Tibial nerve (tissue), 4 donors: ENCODE data around the gene ITGB6. TPM values are rescaled to one million over a fixed set of nuclear protein-coding genes. Genes with fewer than 3 reads are reported as not detected.

Experiments used
- DNase-seq, 2 donors: peaks; one replicate each; pipeline ENCODE4 v3.0.0-alpha.2; 2019; ENCODE audit warnings: low spot score in 2 of 2
- H3K27ac ChIP-seq, 4 donors: fragments of 200-600 bp; sonication (generic) in 3 of 4; one replicate each; pipeline ENCODE4 v1.5.1; 2017 to 2019; ENCODE audit warnings: mild to moderate bottlenecking in 1 of 4
- H3K27me3 ChIP-seq, 2 donors: fragments of 200-600 bp; sonication (generic) in 1 of 2; one replicate each; pipeline versions ENCODE4 v1.5.1 to v1.6.0; 2017 to 2019
- H3K36me3 ChIP-seq, 3 donors: fragments of 200-600 bp; sonication (generic); one replicate each; pipeline ENCODE4 v1.5.1; 2018 to 2019
- H3K4me1 ChIP-seq, 4 donors: fragments of 200-600 bp; sonication (generic) in 3 of 4; one replicate each; pipeline ENCODE4 v1.5.1; 2017 to 2019
- H3K4me3 ChIP-seq, 4 donors: fragments of 200-600 bp; sonication (generic) in 3 of 4; one replicate each; pipeline ENCODE4 v1.5.1; 2017 to 2019; ENCODE audit warnings: mild to moderate bottlenecking in 1 of 4, moderate library complexity in 1 of 4
- H3K9me3 ChIP-seq, 4 donors: fragments of 200-600 bp; sonication (generic) in 3 of 4; one replicate each; pipeline ENCODE4 v1.5.1; 2017 to 2019
- CTCF ChIP-seq, 5 experiments: fragments of 200-600 bp in 3 of 5; fragments of 450-650 bp in 2 of 5; sonication (generic) in 3 of 5; IDR thresholded peaks; one replicate each; pipeline ENCODE4 v1.5.1; 2016 to 2019; ENCODE audit warnings: antibody characterized with exemption in 5 of 5, mild to moderate bottlenecking in 3 of 5, moderate library complexity in 2 of 5
- EP300 ChIP-seq, 2 donors: sonication (generic); formaldehyde crosslinking; IDR thresholded peaks; one replicate each; pipeline ENCODE4 v1.6.1; 2017; ENCODE audit warnings: antibody characterized with exemption in 2 of 2, mild to moderate bottlenecking in 1 of 2
- POLR2A ChIP-seq, 2 donors: fragments of 450-650 bp; IDR thresholded peaks; one replicate each; pipeline ENCODE4 v1.6.1; 2017; ENCODE audit warnings: antibody characterized with exemption in 2 of 2, mild to moderate bottlenecking in 2 of 2, moderate library complexity in 2 of 2
- WGBS, 2 donors: methylation state at CpG; one replicate each; pipeline ENCODE4 v1.1.5; 2018; 5-methylcytosine and 5-hydroxymethylcytosine counted together
- total RNA-seq, 4 donors: library from RNA; depleted of rRNA; stranded (reverse); fragments of >200 nt; gene quantifications; one replicate each; pipeline ENCODE4 v1.1.0, GENCODE V29; 2016

The ITGB6 gene
- total RNA-seq, 4 donors from 2014 or later: not detected

- no peak for TF ChIP-seq EP300 (IDR thresholded peaks at IDR 0.05)
- no peak for TF ChIP-seq CTCF (IDR thresholded peaks at IDR 0.05)
- no peak for TF ChIP-seq POLR2A (IDR thresholded peaks at IDR 0.05)
- peak overlapping the region in 2 of 4 donors; percentile 80 to 89 for H3K27ac ChIP-seq
Measured at GRCh38 chr2:160209516-160209856, 9.4 kb upstream of the ITGB6 start.

GRCh38 chr2:160208655-160209515 lies 8.8 kb upstream of the ITGB6 start:
- Histone ChIP-seq H3K9me3 (no peaks in the 10 kb centered on the region), H3K36me3 (no peaks in the 10 kb centered on the region), H3K27me3 (no peaks in the 10 kb centered on the region), H3K4me3 (no peak overlapping the region), H3K4me1 (peaks cover 0 to 33% (median 14%) of the 10 kb centered on the region in 4 donors), H3K27ac (peak overlapping the region; percentile 33 to 89 (median 76))
- no peak for TF ChIP-seq EP300 (IDR thresholded peaks at IDR 0.05)
- no peak for TF ChIP-seq CTCF (IDR thresholded peaks at IDR 0.05)
- TF ChIP-seq POLR2A (IDR thresholded peaks at IDR 0.05): no peak
- 80 to 85% methylated on average over 11 of the region's 11 CpGs for WGBS, 2 donors
- DNase-seq: no peak

More at GRCh38 chr2:160209516-160209856, 9.4 kb upstream of the ITGB6 start:
- Histone ChIP-seq H3K4me3 (no peak overlapping the region), H3K36me3 (no peaks in the 10 kb centered on the region), H3K27me3 (no peaks in the 10 kb centered on the region), H3K4me1 (peaks cover 0 to 39% (median 14%) of the 10 kb centered on the region in 4 donors), H3K9me3 (no peaks in the 10 kb centered on the region)
- WGBS, 2 donors: 24 to 27% methylated on average over 1 of the region's 1 CpG
- no peak for DNase-seq

- peaks cover 0 to 33% (median 14%) of the 10 kb centered on the region in 4 donors for H3K4me1 ChIP-seq
- peak; percentile 25 to 34 for DNase-seq
- no peaks in the 10 kb centered on the region for H3K9me3 ChIP-seq
- H3K4me3 ChIP-seq: no peak overlapping the region
- no peaks in the 10 kb centered on the region for H3K27me3 ChIP-seq
- no peaks in the 10 kb centered on the region for H3K36me3 ChIP-seq
- WGBS, 2 donors: 39 to 43% methylated on average over 12 of the region's 12 CpGs
- H3K27ac ChIP-seq: peak overlapping the region; percentile 33 to 89 (median 76)
- TF ChIP-seq CTCF (IDR thresholded peaks at IDR 0.05): no peak
- TF ChIP-seq EP300 (IDR thresholded peaks at IDR 0.05): peak in 1 of 2 donors; percentile 33
Measured at GRCh38 chr2:160207804-160208654, 8.0 kb upstream of the ITGB6 start.

- Histone ChIP-seq H3K4me1 (peaks cover 0 to 33% (median 14%) of the 10 kb centered on the region in 4 donors), H3K27me3 (no peaks in the 10 kb centered on the region), H3K36me3 (no peaks in the 10 kb centered on the region), H3K4me3 (no peak overlapping the region), H3K9me3 (no peaks in the 10 kb centered on the region), H3K27ac (peak overlapping the region in 3 of 4 donors; percentile 71 to 89 (median 80))
- no peak for DNase-seq
- TF ChIP-seq CTCF (IDR thresholded peaks at IDR 0.05): no peak
- TF ChIP-seq POLR2A (IDR thresholded peaks at IDR 0.05): no peak
- no peak for TF ChIP-seq EP300 (IDR thresholded peaks at IDR 0.05)
- 85 to 87% methylated on average over 4 of the region's 4 CpGs for WGBS, 2 donors
Measured at GRCh38 chr2:160207271-160207670, 7.2 kb upstream of the ITGB6 start.
